GM12878 (cell line): ENCODE measurements around the gene FAM120B. TPM values are rescaled to one million over a fixed set of nuclear protein-coding genes. Genes with fewer than 3 reads are reported as not detected.

Experiments
- ATAC-seq: fragments of 200-7000 bp; cut with Tn5 transposase; 3 replicates; pipeline ENCODE4 v1.9.1; 2020; ENCODE audit warnings: mild to moderate bottlenecking, moderate library complexity
- BruUV-seq: library from RNA; stranded (reverse); fragments of 400-500 nt; replicated peaks from 2 replicates; lab custom pipeline; 2021; lab: Mats Ljungman, UMichigan
- CTCF ChIA-PET: fragments of 300-600 bp; sonication (Branson Sonifier 250); formaldehyde crosslinking; extraction: SDS; loops from one replicate; lab custom pipeline; 2021; ENCODE audit warnings: inconsistent platforms; lab: Yijun Ruan, JAX
- POLR2A ChIA-PET: fragments of 350-600 bp; formaldehyde crosslinking; extraction: SDS; loops from one replicate; lab custom pipeline; 2021; ENCODE audit warnings: inconsistent platforms; lab: Charles Lee
- RAD21 ChIA-PET: fragments of 300-600 bp; sonication (Branson Sonifier 250); formaldehyde crosslinking; loops from one replicate; lab custom pipeline; 2023; ENCODE audit warnings: antibody characterized with exemption; ENCODE audit not compliant: unreplicated experiment; lab: Charles Lee
- SMC1A ChIA-PET: fragments of 300-600 bp; sonication (Branson Sonifier 250); formaldehyde crosslinking; loops from one replicate; lab custom pipeline; 2023; ENCODE audit not compliant: unreplicated experiment, uncharacterized antibody; lab: Charles Lee
- DNase-seq: peaks from one replicate; pipeline ENCODE4 v3.0.0-alpha.2; 2011; ENCODE audit warnings: low read depth, low spot score
- FAIRE-seq: peaks from 3 replicates; lab custom pipeline; 2011; peaks lifted over from hg19 to GRCh38; lab: Jason Lieb, UNC
- H2AFZ ChIP-seq: 2 replicates; pipeline ENCODE4 v1.6.0; 2011; ENCODE audit warnings: low read depth, low read length, control low read depth; ENCODE audit not compliant: control insufficient read depth
- H3K27ac ChIP-seq: 2 replicates; pipeline ENCODE4 v1.5.1; 2011; ENCODE audit warnings: control low read depth; ENCODE audit not compliant: control insufficient read depth, insufficient read depth
- H3K27me3 ChIP-seq, 2 experiments: replicated peaks in 1 of 2; 2 replicates each; pipeline versions ENCODE4 v1.6.0 to v1.6.1; 2011; ENCODE audit warnings: low read length in 1 of 2; ENCODE audit not compliant: control insufficient read depth in 2 of 2, insufficient read depth in 2 of 2
- H3K36me3 ChIP-seq, 2 experiments: 2 replicates each; pipeline ENCODE4 v1.5.1; 2011; ENCODE audit warnings: low read length in 1 of 2; ENCODE audit not compliant: control insufficient read depth in 2 of 2, insufficient read depth in 2 of 2
- H3K4me1 ChIP-seq: 2 replicates; pipeline ENCODE4 v1.6.1; 2011; ENCODE audit warnings: mild to moderate bottlenecking, low read length, moderate library complexity, mixed read lengths; ENCODE audit not compliant: control insufficient read depth, insufficient read depth
- H3K4me2 ChIP-seq: 2 replicates; pipeline ENCODE4 v1.6.0; 2011; ENCODE audit warnings: control low read depth; ENCODE audit not compliant: control insufficient read depth, insufficient read depth
- H3K4me3 ChIP-seq: fragments of 200-600 bp; sonication (generic); 2 replicates; pipeline ENCODE4 v1.5.1; 2016
- H3K79me2 ChIP-seq: 2 replicates; pipeline ENCODE4 v1.6.0; 2011; ENCODE audit warnings: low read length; ENCODE audit not compliant: control insufficient read depth, insufficient read depth
- H3K9ac ChIP-seq: 2 replicates; pipeline ENCODE4 v1.8.0; 2011; ENCODE audit warnings: low read length, control low read depth, mixed read lengths; ENCODE audit not compliant: control insufficient read depth, insufficient read depth
- H3K9me3 ChIP-seq: replicated peaks from 3 replicates; pipeline ENCODE4 v1.5.1; 2011; ENCODE audit warnings: mild to moderate bottlenecking, low read length; ENCODE audit not compliant: control insufficient read depth, insufficient read depth
- H4K20me1 ChIP-seq: 2 replicates; pipeline ENCODE4 v1.6.0; 2011; ENCODE audit not compliant: control insufficient read depth, insufficient read depth
- ASH2L ChIP-seq: fragments of 300-600, 200-600 bp; sonication (generic); IDR thresholded peaks from 2 replicates; pipeline ENCODE4 v1.6.1; 2017; ENCODE audit warnings: low read depth, mild to moderate bottlenecking, borderline replicate concordance
- ATF2 ChIP-seq: IDR thresholded peaks from 2 replicates; pipeline ENCODE4 v1.6.1; 2012; ENCODE audit warnings: low read length, inconsistent platforms
- FOXM1 ChIP-seq: IDR thresholded peaks from 2 replicates; pipeline ENCODE4 v1.6.1; 2012; ENCODE audit warnings: low read depth, mild to moderate bottlenecking, inconsistent platforms, low read length, moderate library complexity
- KDM1A ChIP-seq: fragments of 200-600 bp; sonication (generic); IDR thresholded peaks from 2 replicates; pipeline ENCODE4 v1.6.1; 2016; ENCODE audit warnings: borderline replicate concordance
- LARP7 ChIP-seq: fragments of 450-650 bp; IDR thresholded peaks from 2 replicates; pipeline ENCODE4 v1.6.1; 2017; ENCODE audit warnings: mild to moderate bottlenecking
- MYC ChIP-seq: IDR thresholded peaks from 2 replicates; pipeline ENCODE4 v1.6.1; 2011; ENCODE audit warnings: mild to moderate bottlenecking, low read length, moderate library complexity, inconsistent platforms; ENCODE audit not compliant: insufficient read depth, insufficient replicate concordance, insufficient read length, severe bottlenecking
- RBBP5 ChIP-seq: fragments of 200-600 bp; sonication (generic); conservative IDR thresholded peaks from 2 replicates; pipeline ENCODE4 v1.6.1; 2016
- SUPT20H ChIP-seq: IDR thresholded peaks from 2 replicates; pipeline ENCODE4 v1.6.1; 2011; ENCODE audit warnings: low read depth, mild to moderate bottlenecking, low read length, moderate library complexity, borderline replicate concordance; ENCODE audit not compliant: control insufficient read depth
- ZNF622 ChIP-seq: fragments of 450-650 bp; IDR thresholded peaks from 2 replicates; pipeline ENCODE4 v1.6.1; 2017; ENCODE audit warnings: mild to moderate bottlenecking, inconsistent platforms
- WGBS: methylation state at CpG from one replicate; pipeline ENCODE4 v1.1.6; 2016; ENCODE audit warnings: low lambda C conversion rate; ENCODE audit not compliant: insufficient replicate concordance, insufficient coverage; ENCODE audit errors: missing lambda C conversion rate; 5-methylcytosine and 5-hydroxymethylcytosine counted together
- in situ Hi-C: fragments of 300-500 bp; cut with MboI; formaldehyde crosslinking; loops from 9 replicates; pipeline ENCODE4 v1.14.3; 2018; ENCODE audit warnings: mixed read lengths
- intact Hi-C: fragments of 100-400 bp; cut with micrococcal nuclease; formaldehyde crosslinking; loops from one replicate; pipeline ENCODE4 v1.14.2; 2022; ENCODE audit not compliant: unreplicated experiment
- polyA plus RNA-seq, 11 experiments: library from polyadenylated mRNA; depleted of rRNA in 4 of 11; unstranded in 6 of 11; stranded (reverse) in 5 of 11; fragments of >200 nt; fragmentation: Nextera tagmentation in 4 of 11; fragmentation: Illumina TruSeq in 1 of 11; extraction: Ambion mirVana in 4 of 11; extraction: Trizol in 1 of 11; gene quantifications; 1 replicate in 1 of 11; 2 replicates in 10 of 11; pipeline versions ENCODE4 v1.2.1 to v1.2.3, GENCODE V29; 2011 to 2016; ENCODE audit warnings: inconsistent platforms in 2 of 11, missing spikeins in 2 of 11, low read depth in 1 of 11
- total RNA-seq, 4 experiments: library from RNA; depleted of rRNA in 3 of 4; stranded (reverse); fragments of >200 nt in 3 of 4; fragmentation: Illumina TruSeq in 1 of 4; extraction: Trizol in 1 of 4; gene quantifications; 2 replicates each; pipeline versions ENCODE4 v1.2.1 to v1.2.3, GENCODE V29; 2013 to 2021

FAM120B gene
- total and polyA plus RNA-seq, 10 of the 15 experiments (the other 5 are each of a cell fraction or from before 2014, with no cell fraction given), result 3.3 to 21.6 (median 15.3) TPM

- H3K4me2 ChIP-seq, result no peak overlapping the region
- in situ Hi-C loops (no loop called here), intact Hi-C loops (no loop called here)
- no peak overlapping the region for H2AFZ ChIP-seq
- SMC1A ChIA-PET, result interaction anchor here (0.8 kb wide), 1 partner anchor 58 kb away, joined by 3 read pairs; no protein-coding TSS in a partner anchor
- no peak overlapping the region for H3K27ac ChIP-seq
- H3K9ac ChIP-seq, result no peak overlapping the region
- RAD21 ChIA-PET, result no interaction called here
- CTCF ChIA-PET, result no interaction called here
- H3K27me3 ChIP-seq, result no peaks in the 10 kb centered on the region
- no peak for TF ChIP-seq RBBP5
- TF ChIP-seq FOXM1, result no peak
- TF ChIP-seq SUPT20H, result no peak
- no peak for TF ChIP-seq ASH2L
- no peak for TF ChIP-seq LARP7
- no peak for TF ChIP-seq KDM1A
- no peak for TF ChIP-seq ATF2
- TF ChIP-seq MYC, result no peak
- TF ChIP-seq ZNF622, result no peak
- H3K36me3 ChIP-seq, result peaks cover 1 to 19% of the 10 kb centered on the region in 2 experiments; a peak in 3 of 4 replicates
- FAIRE-seq (no peak), ATAC-seq (no peak), DNase-seq (no peak)
- POLR2A ChIA-PET, result no interaction called here
- 91% methylated on average over 12 of the region's 13 CpGs for WGBS
- no peak overlapping the region for H3K4me3 ChIP-seq
- no peaks in the 10 kb centered on the region; the same call in 2 of the 3 replicates for H3K9me3 ChIP-seq
- no peaks in the 10 kb centered on the region for H3K4me1 ChIP-seq
- H3K79me2 ChIP-seq, result no peaks in the 10 kb centered on the region
- no peaks in the 10 kb centered on the region for H4K20me1 ChIP-seq
- no TSS peak for BruUV-seq
Measured at GRCh38 chr6:170407200-170407599, 100.6 kb downstream of the FAM120B start.
